HCT116 (cell line): ENCODE results near the gene GPHN.

ENCODE experiments used
- EZH2phosphoT487 ChIP-seq: fragments of 200-600 bp; IDR thresholded peaks from 2 replicates; pipeline ENCODE4 v1.6.1; 2018; ENCODE audit warnings: antibody characterized with exemption, borderline replicate concordance
- MAX ChIP-seq: IDR thresholded peaks from 2 replicates; pipeline ENCODE4 v1.6.1; 2012
- SRF ChIP-seq: IDR thresholded peaks from 2 replicates; pipeline ENCODE4 v1.6.1; 2012; ENCODE audit warnings: low read depth
- TF ChIP-seq, protein P1 (sequence below), 3 experiments: fragments of 200-600 bp in 1 of 3; sonication (generic) in 1 of 3; IDR thresholded peaks in 2 of 3; conservative IDR thresholded peaks in 1 of 3; 2 replicates each; pipeline ENCODE4 v1.5.1; 2012 to 2017; ENCODE audit warnings: low read depth in 2 of 3, low read length in 2 of 3, antibody characterized with exemption in 1 of 3, borderline replicate concordance in 1 of 3, control low read depth in 1 of 3, mild to moderate bottlenecking in 1 of 3, mixed read lengths in 1 of 3, mixed run types in 1 of 3, moderate library complexity in 1 of 3; ENCODE audit not compliant: insufficient read depth in 1 of 3

DNA sequence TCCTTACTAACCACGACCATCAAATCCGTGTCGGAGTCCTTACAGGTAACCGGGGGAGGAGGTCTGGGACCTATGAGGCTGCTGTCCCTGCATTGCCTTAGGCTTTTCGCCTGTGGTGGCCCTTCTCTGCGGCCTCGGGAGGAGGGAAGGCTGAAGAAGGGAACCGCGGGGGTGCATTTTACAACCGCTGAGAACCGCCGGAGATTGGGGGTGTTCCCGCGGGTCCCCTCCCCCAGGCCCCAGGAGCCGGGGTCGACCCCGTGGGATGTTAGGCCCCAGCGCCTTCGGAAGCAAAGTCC lies 549 bp downstream of the GPHN start:
- no peak for TF ChIP-seq EZH2phosphoT487
- TF ChIP-seq MAX, result no peak
- no peak for TF ChIP-seq SRF
- TF ChIP-seq, protein P1, sequence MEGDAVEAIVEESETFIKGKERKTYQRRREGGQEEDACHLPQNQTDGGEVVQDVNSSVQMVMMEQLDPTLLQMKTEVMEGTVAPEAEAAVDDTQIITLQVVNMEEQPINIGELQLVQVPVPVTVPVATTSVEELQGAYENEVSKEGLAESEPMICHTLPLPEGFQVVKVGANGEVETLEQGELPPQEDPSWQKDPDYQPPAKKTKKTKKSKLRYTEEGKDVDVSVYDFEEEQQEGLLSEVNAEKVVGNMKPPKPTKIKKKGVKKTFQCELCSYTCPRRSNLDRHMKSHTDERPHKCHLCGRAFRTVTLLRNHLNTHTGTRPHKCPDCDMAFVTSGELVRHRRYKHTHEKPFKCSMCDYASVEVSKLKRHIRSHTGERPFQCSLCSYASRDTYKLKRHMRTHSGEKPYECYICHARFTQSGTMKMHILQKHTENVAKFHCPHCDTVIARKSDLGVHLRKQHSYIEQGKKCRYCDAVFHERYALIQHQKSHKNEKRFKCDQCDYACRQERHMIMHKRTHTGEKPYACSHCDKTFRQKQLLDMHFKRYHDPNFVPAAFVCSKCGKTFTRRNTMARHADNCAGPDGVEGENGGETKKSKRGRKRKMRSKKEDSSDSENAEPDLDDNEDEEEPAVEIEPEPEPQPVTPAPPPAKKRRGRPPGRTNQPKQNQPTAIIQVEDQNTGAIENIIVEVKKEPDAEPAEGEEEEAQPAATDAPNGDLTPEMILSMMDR (IDR thresholded peaks at IDR 0.05 in 2 of 3, conservative IDR thresholded peaks at IDR 0.05 in 1 of 3; ENCODE audit: borderline replicate concordance in 1 of 3, insufficient read depth in 1 of 3, low read depth in 2 of 3, low read length in 2 of 3), result no peak
